Iris pigment epithelial cell (primary cell): ENCODE data around the gene FYTTD1.

Experiments
- DNase-seq: peaks from one replicate; pipeline ENCODE4 v3.0.0-alpha.2; 2011; ENCODE audit warnings: low read depth

The FYTTD1 gene

GRCh38 chr3:197836244-197836643, 86.6 kb downstream of the FYTTD1 start:
- no peak for DNase-seq
